ENCODE results near the gene TMEM60. TPM values are rescaled to one million over a fixed set of nuclear protein-coding genes. Genes with fewer than 3 reads are reported as not detected.

TMEM60 gene
- total and polyA plus RNA-seq, 2 of the 8 experiments (the other 6 are each of a cell fraction or from before 2014, with no cell fraction given): 22.1 to 29.2 TPM

GRCh38 chr7:77788327-77788902 lies 9.8 kb downstream of the TMEM60 start:
- no peaks in the 10 kb centered on the region for H3K27me3 ChIP-seq (replicated peaks in 1 of 4; ENCODE audit: control insufficient read depth in 3 of 4, extremely low read depth in 1 of 4, insufficient read depth in 3 of 4, low read length in 3 of 4)
- H3K27ac ChIP-seq (ENCODE audit: low read depth, low read length): no peak overlapping the region
- no peak overlapping the region for H3K23ac ChIP-seq (ENCODE audit: insufficient read length)
- no peak overlapping the region for H2AK5ac ChIP-seq (ENCODE audit: low read depth, low read length)
- no peak overlapping the region for H2BK120ac ChIP-seq (replicated peaks; ENCODE audit: low read depth, low read length)
- H3K79me2 ChIP-seq (ENCODE audit: control insufficient read depth in 1 of 2, insufficient read depth in 2 of 2, low read length in 2 of 2): no peaks in the 10 kb centered on the region
- ChIA-PET CTCF (ENCODE audit: partially characterized antibody) (interaction anchor here (0.6 to 1.1 kb wide), 3 partner anchors 12 to 222 kb away, joined by 3 read pairs; no protein-coding TSS in a partner anchor), POLR2A (ENCODE audit: partially characterized antibody) (interaction anchor here (0.7 to 1.2 kb wide), 3 partner anchors 9 to 23 kb away, joined by 3 to 5 read pairs (median 3); partner anchors contain the start of genes PHTF2 and TMEM60)
- H3K23me2 ChIP-seq (ENCODE audit: low read depth, low read length): no peaks in the 10 kb centered on the region
- no peak for DNase-seq (ENCODE audit: low read depth in 1 of 2, low spot score in 2 of 2)
- no peaks in the 10 kb centered on the region for H3K79me1 ChIP-seq (ENCODE audit: low read depth, low read length)
- H3K36me3 ChIP-seq (ENCODE audit: control insufficient read depth in 2 of 4, insufficient read depth in 4 of 4, low read length in 3 of 4): no peaks in the 10 kb centered on the region
- H2BK12ac ChIP-seq (ENCODE audit: low read depth, low read length): no peak overlapping the region
- no peak overlapping the region for H3K9ac ChIP-seq (replicated peaks in 1 of 4; ENCODE audit: extremely low read depth in 1 of 4, low read depth in 3 of 4, low read length in 3 of 4)
- H3K9me3 ChIP-seq (ENCODE audit: insufficient read depth in 2 of 2, low read depth in 1 of 2, low read length in 1 of 2): no peaks in the 10 kb centered on the region
- H2BK15ac ChIP-seq (ENCODE audit: low read length): no peak overlapping the region
- no peak overlapping the region for H3K4me2 ChIP-seq (ENCODE audit: insufficient read depth in 1 of 2, low read depth in 2 of 2, low read length in 2 of 2)
- H3K4me3 ChIP-seq (ENCODE audit: extremely low read depth in 1 of 4, insufficient read depth in 2 of 4, low read depth in 3 of 4, low read length in 4 of 4): no peak overlapping the region
- H4K20me1 ChIP-seq (replicated peaks in 1 of 2; ENCODE audit: control insufficient read depth in 1 of 2, insufficient read depth in 2 of 2, low read length in 2 of 2): no peaks in the 10 kb centered on the region
- H4K91ac ChIP-seq (replicated peaks; ENCODE audit: insufficient read length, low read length): no peak overlapping the region
- no peak overlapping the region for H4K5ac ChIP-seq (ENCODE audit: insufficient read length, low read depth, low read length)
- no peak overlapping the region for H4K8ac ChIP-seq (ENCODE audit: extremely low read depth, insufficient read depth, low read length)
- no peak overlapping the region for H2AFZ ChIP-seq (ENCODE audit: low read length)
- 94% methylated on average over 2 of the region's 2 CpGs; no CpG with 5 or more reads in 1 of the 2 experiments for WGBS, 2 experiments (ENCODE audit: extremely low coverage in 1 of 2, insufficient coverage in 1 of 2, insufficient read length in 1 of 2, insufficient replicate concordance in 2 of 2, low coverage in 1 of 2, low lambda C conversion rate in 2 of 2, missing lambda C conversion rate in 1 of 2)
- H3K56ac ChIP-seq (replicated peaks; ENCODE audit: insufficient read length, low read depth, low read length): no peak overlapping the region
- no peak overlapping the region for H2BK20ac ChIP-seq (ENCODE audit: low read length)
- no peak overlapping the region for H3K18ac ChIP-seq (ENCODE audit: extremely low read depth, low read length)
- no peak for FAIRE-seq
- TF ChIP-seq CHD1 (IDR thresholded peaks at IDR 0.05; ENCODE audit: low read depth, low read length) (no peak), POLR2A (IDR thresholded peaks at IDR 0.05; ENCODE audit: control extremely low read depth in 1 of 2, low read depth in 2 of 2, low read length in 2 of 2) (no peak), CBX8 (IDR thresholded peaks at IDR 0.05; ENCODE audit: borderline replicate concordance, low read depth, low read length) (no peak)
- no peak overlapping the region for H3K4ac ChIP-seq (replicated peaks; ENCODE audit: insufficient read length, low read depth, low read length)
- no peaks in the 10 kb centered on the region for H3K4me1 ChIP-seq (replicated peaks in 1 of 4; ENCODE audit: control insufficient read depth in 3 of 4, insufficient read depth in 4 of 4, low read length in 3 of 4)
- no peak overlapping the region for H3K14ac ChIP-seq (ENCODE audit: insufficient read length)
- H2BK5ac ChIP-seq (ENCODE audit: low read depth, low read length): no peak overlapping the region
